GM12891 (cell line): ENCODE results near the gene SPDYE16.
"Not testable (repeated sequence)": the region's sequence is repeated elsewhere in the genome, so short reads cannot be mapped to it uniquely, and the experiment has no call there.

ENCODE experiments used
- POLR2A ChIP-seq: IDR thresholded peaks from 2 replicates; pipeline ENCODE4 v1.6.1; 2011; ENCODE audit warnings: low read depth, low read length, control low read depth
- POLR2AphosphoS5 ChIP-seq: IDR thresholded peaks from 2 replicates; pipeline ENCODE4 v1.6.1; 2011; ENCODE audit warnings: low read depth, low read length, control low read depth

DNA sequence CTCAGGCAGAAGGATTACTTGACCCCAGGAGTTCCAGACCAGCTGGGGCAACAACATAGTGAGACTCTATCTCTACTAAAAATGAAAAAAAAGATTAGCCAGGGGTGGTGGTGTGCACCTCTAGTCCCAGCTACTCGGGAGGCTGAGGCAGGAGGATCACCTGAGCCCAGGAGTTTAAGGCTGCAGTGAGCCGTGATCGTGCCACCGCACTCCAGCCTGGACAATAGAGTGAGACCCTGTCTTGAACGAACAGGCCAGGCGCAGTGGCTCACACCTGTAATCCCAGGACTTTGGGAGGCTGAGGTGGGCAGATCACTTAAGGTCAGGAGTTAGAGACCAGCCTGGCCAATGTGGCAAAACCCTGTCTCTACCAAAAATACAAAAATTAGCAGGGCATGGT lies 26.2 kb downstream of the SPDYE16 start:
- TF ChIP-seq POLR2AphosphoS5, POLR2A: not testable (repeated sequence)
